ENCODE results near the gene PKNOX2.

Gene PKNOX2

GRCh38 chr11:125253795-125254525 is 89.4 kb downstream of the PKNOX2 start:
- Histone ChIP-seq H3K9ac (ENCODE audit: low read depth, low read length) (no peak overlapping the region), H3K9me3 (ENCODE audit: control insufficient read depth, insufficient read depth, low read length) (no peaks in the 10 kb centered on the region), H3K4me1 (ENCODE audit: insufficient read depth, low read length) (peaks cover 13% of the 10 kb centered on the region), H3K36me3 (ENCODE audit: insufficient read depth, low read length) (no peaks in the 10 kb centered on the region)

GRCh38 chr11:125256541-125257189 is 92.1 kb downstream of the PKNOX2 start:
- Histone ChIP-seq H3K9me3 (ENCODE audit: control insufficient read depth, insufficient read depth, low read length) (no peaks in the 10 kb centered on the region), H3K36me3 (ENCODE audit: insufficient read depth, low read length) (no peaks in the 10 kb centered on the region), H3K9ac (ENCODE audit: low read depth, low read length) (no peak overlapping the region), H3K4me1 (ENCODE audit: insufficient read depth, low read length) (peaks cover 17% of the 10 kb centered on the region)

GRCh38 chr11:125257190-125257579 is 92.6 kb downstream of the PKNOX2 start:
- Histone ChIP-seq H3K4me1 (ENCODE audit: insufficient read depth, low read length) (peaks cover 22% of the 10 kb centered on the region), H3K36me3 (ENCODE audit: insufficient read depth, low read length) (no peaks in the 10 kb centered on the region)

GRCh38 chr11:125257751-125258150 is 93.2 kb downstream of the PKNOX2 start:
- Histone ChIP-seq H3K9me3 (ENCODE audit: control insufficient read depth, insufficient read depth, low read length) (no peaks in the 10 kb centered on the region), H3K9ac (ENCODE audit: low read depth, low read length) (no peak overlapping the region), H3K36me3 (ENCODE audit: insufficient read depth, low read length) (no peaks in the 10 kb centered on the region)

More at GRCh38 chr11:125257190-125257579, 92.6 kb downstream of the PKNOX2 start:
- Histone ChIP-seq H3K9ac (ENCODE audit: low read depth, low read length) (no peak overlapping the region), H3K9me3 (ENCODE audit: control insufficient read depth, insufficient read depth, low read length) (no peaks in the 10 kb centered on the region)

GRCh38 chr11:125258291-125259032 is 93.9 kb downstream of the PKNOX2 start:
- H3K4me1 ChIP-seq (ENCODE audit: insufficient read depth, low read length): peaks cover 29% of the 10 kb centered on the region
- H3K36me3 ChIP-seq (ENCODE audit: insufficient read depth, low read length): no peaks in the 10 kb centered on the region
- H3K9me3 ChIP-seq (ENCODE audit: control insufficient read depth, insufficient read depth, low read length): no peaks in the 10 kb centered on the region
- H3K9ac ChIP-seq (ENCODE audit: low read depth, low read length): no peak overlapping the region

More at GRCh38 chr11:125257751-125258150, 93.2 kb downstream of the PKNOX2 start:
- peaks cover 26% of the 10 kb centered on the region for H3K4me1 ChIP-seq (ENCODE audit: insufficient read depth, low read length)

GRCh38 chr11:125261588-125261987 is 97.0 kb downstream of the PKNOX2 start:
- Histone ChIP-seq H3K4me1 (ENCODE audit: insufficient read depth, low read length) (peaks cover 36% of the 10 kb centered on the region), H3K9me3 (ENCODE audit: control insufficient read depth, insufficient read depth, low read length) (no peaks in the 10 kb centered on the region), H3K9ac (ENCODE audit: low read depth, low read length) (no peak overlapping the region; the same call in 1 of the 2 replicates), H3K36me3 (ENCODE audit: insufficient read depth, low read length) (no peaks in the 10 kb centered on the region)

GRCh38 chr11:125262194-125262829 is 97.8 kb downstream of the PKNOX2 start:
- no peaks in the 10 kb centered on the region for H3K9me3 ChIP-seq (ENCODE audit: control insufficient read depth, insufficient read depth, low read length)
- peaks cover 29% of the 10 kb centered on the region for H3K4me1 ChIP-seq (ENCODE audit: insufficient read depth, low read length)
- H3K36me3 ChIP-seq (ENCODE audit: insufficient read depth, low read length): no peaks in the 10 kb centered on the region
- peak overlapping the region; percentile 34; the same call in 1 of the 2 replicates for H3K9ac ChIP-seq (ENCODE audit: low read depth, low read length)

GRCh38 chr11:125262830-125263218 is 98.3 kb downstream of the PKNOX2 start:
- Histone ChIP-seq H3K4me1 (ENCODE audit: insufficient read depth, low read length) (peaks cover 26% of the 10 kb centered on the region), H3K9ac (ENCODE audit: low read depth, low read length) (peak overlapping the region; percentile 34; the same call in 1 of the 2 replicates), H3K36me3 (ENCODE audit: insufficient read depth, low read length) (no peaks in the 10 kb centered on the region), H3K9me3 (ENCODE audit: control insufficient read depth, insufficient read depth, low read length) (no peaks in the 10 kb centered on the region)

- Histone ChIP-seq H3K4me1 (ENCODE audit: insufficient read depth, low read length) (peaks cover 23% of the 10 kb centered on the region), H3K36me3 (ENCODE audit: insufficient read depth, low read length) (no peaks in the 10 kb centered on the region), H3K9me3 (ENCODE audit: control insufficient read depth, insufficient read depth, low read length) (no peaks in the 10 kb centered on the region), H3K9ac (ENCODE audit: low read depth, low read length) (peak overlapping the region; percentile 34; the same call in 1 of the 2 replicates)
These were observed 98.8 kb downstream of the PKNOX2 start for GRCh38 chr11:125263268-125263790.

- Histone ChIP-seq H3K9ac (ENCODE audit: low read depth, low read length) (no peak overlapping the region), H3K36me3 (ENCODE audit: insufficient read depth, low read length) (no peaks in the 10 kb centered on the region), H3K4me1 (ENCODE audit: insufficient read depth, low read length) (peaks cover 23% of the 10 kb centered on the region), H3K9me3 (ENCODE audit: control insufficient read depth, insufficient read depth, low read length) (no peaks in the 10 kb centered on the region)
These were observed 99.8 kb downstream of the PKNOX2 start for GRCh38 chr11:125264100-125265022.

- Histone ChIP-seq H3K4me1 (ENCODE audit: insufficient read depth, low read length) (peaks cover 17% of the 10 kb centered on the region), H3K9ac (ENCODE audit: low read depth, low read length) (no peak overlapping the region), H3K36me3 (ENCODE audit: insufficient read depth, low read length) (no peaks in the 10 kb centered on the region), H3K9me3 (ENCODE audit: control insufficient read depth, insufficient read depth, low read length) (no peaks in the 10 kb centered on the region)
These were observed 103.0 kb downstream of the PKNOX2 start for GRCh38 chr11:125267548-125267947.

GRCh38 chr11:125268611-125269010 is 104.1 kb downstream of the PKNOX2 start:
- no peaks in the 10 kb centered on the region for H3K36me3 ChIP-seq (ENCODE audit: insufficient read depth, low read length)
- H3K9me3 ChIP-seq (ENCODE audit: control insufficient read depth, insufficient read depth, low read length): no peaks in the 10 kb centered on the region
- peaks cover 19% of the 10 kb centered on the region for H3K4me1 ChIP-seq (ENCODE audit: insufficient read depth, low read length)
- no peak overlapping the region for H3K9ac ChIP-seq (ENCODE audit: low read depth, low read length)

- Histone ChIP-seq H3K9ac (ENCODE audit: low read depth, low read length) (no peak overlapping the region), H3K36me3 (ENCODE audit: insufficient read depth, low read length) (no peaks in the 10 kb centered on the region), H3K4me1 (ENCODE audit: insufficient read depth, low read length) (peaks cover 14% of the 10 kb centered on the region), H3K9me3 (ENCODE audit: control insufficient read depth, insufficient read depth, low read length) (no peaks in the 10 kb centered on the region)
These were observed 105.6 kb downstream of the PKNOX2 start for GRCh38 chr11:125270106-125270505.

All from ES-I3 (cell line).